Parathyroid adenoma (tissue), 2 donors: Measurements from ENCODE around the gene TBL1XR1.
"Not testable (repeated sequence)": the region's sequence is repeated elsewhere in the genome, so short reads cannot be mapped to it uniquely, and the experiment has no call there.

Source experiments
- H2AFZ ChIP-seq: fragments of 300-600 bp; sonication (generic); one replicate; pipeline ENCODE4 v1.7.0; 2017; ENCODE audit warnings: antibody characterized with exemption, mild to moderate bottlenecking
- H3K27ac ChIP-seq: fragments of 300-600 bp; sonication (generic); one replicate; pipeline ENCODE4 v1.7.0; 2017
- H3K27me3 ChIP-seq: fragments of 300-600 bp; sonication (generic); one replicate; pipeline ENCODE4 v1.7.0; 2017; ENCODE audit warnings: low read length; ENCODE audit not compliant: control insufficient read depth, insufficient read depth
- H3K36me3 ChIP-seq: fragments of 300-600 bp; sonication (generic); one replicate; pipeline ENCODE4 v1.7.0; 2017; ENCODE audit warnings: low read length; ENCODE audit not compliant: control insufficient read depth, insufficient read depth
- H3K4me1 ChIP-seq: fragments of 300-600 bp; sonication (generic); one replicate; pipeline ENCODE4 v1.7.0; 2017; ENCODE audit warnings: control low read depth
- H3K4me2 ChIP-seq: fragments of 300-600 bp; sonication (generic); one replicate; pipeline ENCODE4 v1.7.0; 2017; ENCODE audit warnings: low read length
- H3K4me3 ChIP-seq: fragments of 300-600 bp; sonication (generic); one replicate; pipeline ENCODE4 v1.7.0; 2017; ENCODE audit warnings: low read depth, low read length
- H3K79me2 ChIP-seq: fragments of 300-600 bp; sonication (generic); one replicate; pipeline ENCODE4 v1.7.0; 2017; ENCODE audit warnings: control low read depth
- H3K9ac ChIP-seq: fragments of 300-600 bp; sonication (generic); one replicate; pipeline ENCODE4 v1.7.0; 2017; ENCODE audit warnings: mild to moderate bottlenecking
- H3K9me3 ChIP-seq: fragments of 300-600 bp; sonication (generic); one replicate; pipeline ENCODE4 v1.7.0; 2017; ENCODE audit warnings: low read length; ENCODE audit not compliant: control insufficient read depth
- TF ChIP-seq, protein P1 (sequence below): fragments of 300-600 bp; sonication (generic); IDR thresholded peaks from one replicate; pipeline ENCODE4 v1.7.0; 2017; ENCODE audit warnings: antibody characterized with exemption, mild to moderate bottlenecking
- donor health status: primary hyperparathyroidism.

Gene TBL1XR1

DNA sequence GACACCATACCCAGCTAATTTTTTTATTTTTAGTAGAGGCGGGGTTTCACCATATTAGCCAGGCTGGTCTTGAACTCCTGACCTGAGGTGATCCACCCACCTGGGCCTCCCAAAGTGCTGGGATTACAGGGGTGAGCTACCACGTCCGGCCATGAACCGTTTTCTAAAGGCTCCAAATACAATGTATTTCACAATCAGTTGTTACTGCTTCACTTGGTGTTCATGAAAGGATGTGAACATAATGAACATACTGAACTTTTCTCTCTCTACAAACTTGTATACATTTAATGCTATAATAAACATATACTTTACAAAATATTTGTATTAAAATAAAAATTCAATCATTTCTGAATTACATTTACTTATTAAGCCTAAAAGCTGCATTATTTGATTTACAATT, 28.9 kb downstream of the TBL1XR1 start:
- Histone ChIP-seq H2AFZ (no peak overlapping the region), H3K9ac (no peak overlapping the region), H3K27ac (no peak overlapping the region), H3K27me3 (no peaks in the 10 kb centered on the region), H3K79me2 (peaks cover 61% of the 10 kb centered on the region), H3K4me3 (no peak overlapping the region), H3K9me3 (no peaks in the 10 kb centered on the region), H3K4me1 (peaks cover 16% of the 10 kb centered on the region), H3K4me2 (no peak overlapping the region), H3K36me3 (no peaks in the 10 kb centered on the region)
- TF ChIP-seq, protein P1, sequence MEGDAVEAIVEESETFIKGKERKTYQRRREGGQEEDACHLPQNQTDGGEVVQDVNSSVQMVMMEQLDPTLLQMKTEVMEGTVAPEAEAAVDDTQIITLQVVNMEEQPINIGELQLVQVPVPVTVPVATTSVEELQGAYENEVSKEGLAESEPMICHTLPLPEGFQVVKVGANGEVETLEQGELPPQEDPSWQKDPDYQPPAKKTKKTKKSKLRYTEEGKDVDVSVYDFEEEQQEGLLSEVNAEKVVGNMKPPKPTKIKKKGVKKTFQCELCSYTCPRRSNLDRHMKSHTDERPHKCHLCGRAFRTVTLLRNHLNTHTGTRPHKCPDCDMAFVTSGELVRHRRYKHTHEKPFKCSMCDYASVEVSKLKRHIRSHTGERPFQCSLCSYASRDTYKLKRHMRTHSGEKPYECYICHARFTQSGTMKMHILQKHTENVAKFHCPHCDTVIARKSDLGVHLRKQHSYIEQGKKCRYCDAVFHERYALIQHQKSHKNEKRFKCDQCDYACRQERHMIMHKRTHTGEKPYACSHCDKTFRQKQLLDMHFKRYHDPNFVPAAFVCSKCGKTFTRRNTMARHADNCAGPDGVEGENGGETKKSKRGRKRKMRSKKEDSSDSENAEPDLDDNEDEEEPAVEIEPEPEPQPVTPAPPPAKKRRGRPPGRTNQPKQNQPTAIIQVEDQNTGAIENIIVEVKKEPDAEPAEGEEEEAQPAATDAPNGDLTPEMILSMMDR: no peak

DNA sequence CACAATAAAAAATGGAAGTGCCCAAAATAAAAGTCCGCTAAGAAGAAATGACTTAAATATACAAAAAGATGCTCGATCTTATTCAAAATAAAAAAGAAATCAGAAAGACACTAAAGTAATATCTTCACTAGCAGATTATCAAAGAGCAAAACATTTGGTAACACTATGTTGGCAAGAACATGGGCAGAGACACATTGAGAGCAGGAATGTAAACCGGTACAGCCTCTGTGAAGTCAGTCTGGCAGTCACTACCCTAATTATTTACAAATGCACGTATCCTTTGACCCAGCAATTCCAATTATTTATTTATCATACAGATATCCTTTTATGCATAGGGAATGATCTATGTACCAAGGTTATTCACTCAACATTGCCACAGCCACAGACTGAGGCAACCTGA, 34.5 kb downstream of the TBL1XR1 start:
- H3K27ac ChIP-seq: no peak overlapping the region
- no peaks in the 10 kb centered on the region for H3K36me3 ChIP-seq
- H3K79me2 ChIP-seq: peaks cover 46% of the 10 kb centered on the region
- H3K4me1 ChIP-seq: no peaks in the 10 kb centered on the region
- no peak overlapping the region for H3K4me2 ChIP-seq
- no peak overlapping the region for H3K9ac ChIP-seq
- no peaks in the 10 kb centered on the region for H3K27me3 ChIP-seq
- TF ChIP-seq, protein P1: no peak
- H2AFZ ChIP-seq: no peak overlapping the region
- H3K4me3 ChIP-seq: no peak overlapping the region
- H3K9me3 ChIP-seq: no peaks in the 10 kb centered on the region

DNA sequence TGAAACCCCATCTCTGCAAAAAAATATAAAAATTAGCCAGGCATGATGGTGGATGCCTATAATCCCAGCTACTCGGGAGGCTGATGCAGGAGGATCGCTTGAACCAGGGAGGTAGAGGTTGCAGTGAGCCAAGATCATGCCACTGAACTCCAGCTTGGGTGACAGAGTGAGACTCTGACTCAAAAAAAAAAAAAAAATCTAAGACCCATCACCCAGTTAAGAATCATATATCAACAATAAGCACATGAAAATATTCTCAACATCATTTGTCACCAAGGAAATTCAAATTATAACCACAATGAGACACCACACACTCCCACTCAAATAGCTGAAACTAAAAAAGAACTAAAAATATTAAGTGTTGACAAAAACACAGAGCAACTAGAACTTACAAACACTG, 35.7 kb downstream of the TBL1XR1 start:
- H3K79me2 ChIP-seq: peaks cover 42% of the 10 kb centered on the region
- not testable (repeated sequence) for H3K9ac ChIP-seq, H2AFZ ChIP-seq, H3K36me3 ChIP-seq, H3K4me2 ChIP-seq, H3K9me3 ChIP-seq, H3K27ac ChIP-seq, H3K27me3 ChIP-seq, H3K4me1 ChIP-seq, H3K4me3 ChIP-seq

DNA sequence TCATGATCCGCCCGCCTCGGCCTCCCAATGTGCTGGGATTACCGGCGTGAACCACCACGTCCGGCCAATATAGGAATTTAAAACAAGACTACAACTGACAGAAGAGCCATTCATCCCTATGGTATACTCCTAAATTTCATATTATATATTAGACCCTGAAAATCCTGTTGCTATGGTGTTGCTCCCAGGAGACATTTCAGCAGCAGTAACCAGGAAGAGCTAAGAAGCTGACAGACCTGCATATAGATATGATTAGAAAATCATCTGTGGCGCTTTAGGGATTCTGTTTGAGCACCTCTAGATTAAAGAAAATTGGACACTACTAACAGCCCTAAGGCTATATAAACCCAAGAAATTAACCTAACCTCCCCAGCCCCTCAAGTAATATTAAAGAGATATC, 38.8 kb downstream of the TBL1XR1 start:
- Histone ChIP-seq H3K4me2 (no peak overlapping the region), H3K27ac (no peak overlapping the region), H2AFZ (no peak overlapping the region), H3K9me3 (no peaks in the 10 kb centered on the region), H3K27me3 (no peaks in the 10 kb centered on the region), H3K79me2 (peaks cover 34% of the 10 kb centered on the region), H3K4me3 (no peak overlapping the region), H3K9ac (no peak overlapping the region), H3K36me3 (no peaks in the 10 kb centered on the region), H3K4me1 (no peaks in the 10 kb centered on the region)
- TF ChIP-seq, protein P1: no peak

DNA sequence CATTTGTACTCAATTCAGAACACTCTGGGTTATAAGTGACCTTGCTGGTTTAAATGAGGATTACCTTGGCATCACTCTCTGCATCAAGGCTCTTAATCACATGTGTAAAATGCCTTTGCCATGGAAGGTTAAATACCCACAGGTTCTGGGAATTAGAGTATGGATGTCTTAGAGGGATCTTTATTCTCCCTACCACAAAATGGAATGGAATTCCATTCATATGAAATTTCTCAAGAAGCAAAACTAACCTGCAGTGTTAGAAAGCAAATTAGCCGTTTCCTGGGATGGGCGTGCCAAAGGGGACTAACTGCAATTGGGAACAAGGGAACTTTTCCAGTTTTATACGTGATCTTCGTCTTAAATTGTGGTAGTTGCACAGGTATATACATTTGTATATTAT, 39.8 kb downstream of the TBL1XR1 start:
- Histone ChIP-seq H3K79me2 (peaks cover 34% of the 10 kb centered on the region), H3K9ac (no peak overlapping the region), H3K4me2 (no peak overlapping the region), H3K4me3 (no peak overlapping the region), H2AFZ (no peak overlapping the region), H3K27ac (no peak overlapping the region), H3K4me1 (no peaks in the 10 kb centered on the region), H3K9me3 (no peaks in the 10 kb centered on the region), H3K27me3 (no peaks in the 10 kb centered on the region), H3K36me3 (no peaks in the 10 kb centered on the region)
- TF ChIP-seq, protein P1: no peak
